ENCODE results near the gene NTMT1.

The NTMT1 gene

GRCh38 chr9:129596541-129597331 lies 29.2 kb upstream of the NTMT1 start:
- peak; percentile 67 for DNase-seq (ENCODE audit: low read depth)
- peak overlapping the region; percentile 46 for H3K4me3 ChIP-seq (ENCODE audit: low read depth, low read length)

GRCh38 chr9:129597355-129598088 lies 28.4 kb upstream of the NTMT1 start:
- no peak for DNase-seq (ENCODE audit: low read depth)
- H3K4me3 ChIP-seq (ENCODE audit: low read depth, low read length): peak overlapping the region; percentile 46

DNA sequence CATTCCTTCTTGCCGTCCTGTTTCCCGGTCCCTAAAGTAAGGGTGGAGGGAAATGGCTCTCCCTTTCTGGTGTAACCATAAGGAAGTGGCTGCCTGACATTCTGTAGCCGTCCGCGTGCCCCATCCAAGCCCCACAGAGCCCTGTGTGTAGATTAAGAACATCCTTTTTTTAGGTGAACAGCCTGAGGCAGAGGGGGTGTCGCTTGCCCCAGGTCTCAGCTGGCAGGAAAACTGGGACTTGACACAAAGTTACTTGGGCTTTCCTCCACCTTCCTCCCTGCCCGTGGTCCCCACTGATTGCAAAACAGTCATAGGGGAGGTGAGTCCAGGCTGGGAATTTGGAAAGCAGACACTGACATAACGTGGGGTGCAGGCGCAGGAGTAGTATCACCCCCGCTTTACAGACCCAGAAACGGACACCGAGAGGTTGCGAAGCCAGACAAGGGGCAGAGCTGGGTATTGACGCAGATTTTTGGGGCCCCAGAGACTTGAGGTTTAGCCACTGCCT lies 27.8 kb upstream of the NTMT1 start:
- peak overlapping the region; percentile 46 for H3K4me3 ChIP-seq (ENCODE audit: low read depth, low read length)
- no peak for DNase-seq (ENCODE audit: low read depth)

DNA sequence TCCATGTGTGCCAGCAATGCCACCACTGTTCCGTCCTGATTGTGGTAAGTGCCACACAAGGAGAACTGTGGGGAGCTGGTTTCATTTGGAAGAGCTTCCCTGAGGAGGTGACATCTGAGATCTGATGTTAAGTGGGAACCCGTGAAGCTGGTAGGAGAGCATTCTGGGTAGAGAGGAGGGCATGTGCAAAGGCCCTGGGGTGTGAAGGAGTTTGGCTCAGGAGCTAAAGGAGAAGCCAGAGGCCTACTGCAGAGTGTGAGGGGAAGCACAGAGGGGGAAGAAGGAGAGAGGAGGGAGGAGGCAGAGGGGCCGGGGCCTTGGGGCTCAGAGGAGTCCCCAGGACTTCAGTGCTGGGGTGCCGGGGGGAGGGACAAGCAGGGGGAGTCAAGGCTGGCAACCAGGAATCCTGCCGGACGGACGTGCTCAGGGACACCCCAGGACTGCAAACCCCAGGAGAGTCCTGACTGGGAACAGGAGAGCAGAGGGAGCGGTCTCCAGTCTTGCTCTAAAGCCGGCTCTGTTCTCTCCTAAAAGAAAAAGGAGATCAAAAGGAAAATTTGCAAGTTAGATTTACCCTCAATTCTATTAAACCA lies 24.8 kb upstream of the NTMT1 start:
- H3K4me3 ChIP-seq (ENCODE audit: low read depth, low read length): no peak overlapping the region
- no peak for DNase-seq (ENCODE audit: low read depth)

GRCh38 chr9:129602598-129603415 lies 23.2 kb upstream of the NTMT1 start:
- H3K4me3 ChIP-seq (ENCODE audit: low read depth, low read length): no peak overlapping the region
- no peak for DNase-seq (ENCODE audit: low read depth)

GRCh38 chr9:129604056-129604765 lies 21.8 kb upstream of the NTMT1 start:
- DNase-seq (ENCODE audit: low read depth): no peak
- no peak overlapping the region for H3K4me3 ChIP-seq (ENCODE audit: low read depth, low read length)

DNA sequence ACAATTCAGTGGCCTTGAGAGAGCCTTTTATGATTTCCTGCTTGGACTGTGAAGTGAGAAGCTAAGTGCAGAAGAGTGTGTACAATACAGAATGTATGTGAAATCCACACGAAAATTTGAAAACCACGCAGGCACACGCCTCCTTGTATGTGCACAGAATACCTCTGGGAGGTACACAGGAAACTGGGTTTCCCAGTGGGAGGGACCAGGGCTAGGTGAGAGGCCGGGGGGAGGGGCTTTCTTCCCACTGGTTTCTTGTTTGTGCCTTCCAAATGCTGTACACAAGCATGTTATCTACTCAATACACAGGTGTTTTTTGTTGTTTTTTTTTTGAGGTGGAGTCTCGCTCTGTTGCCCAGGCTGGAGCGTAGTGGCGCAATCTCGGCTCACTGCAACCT lies 21.2 kb upstream of the NTMT1 start:
- no peak overlapping the region for H3K4me3 ChIP-seq (ENCODE audit: low read depth, low read length)
- no peak for DNase-seq (ENCODE audit: low read depth)

DNA sequence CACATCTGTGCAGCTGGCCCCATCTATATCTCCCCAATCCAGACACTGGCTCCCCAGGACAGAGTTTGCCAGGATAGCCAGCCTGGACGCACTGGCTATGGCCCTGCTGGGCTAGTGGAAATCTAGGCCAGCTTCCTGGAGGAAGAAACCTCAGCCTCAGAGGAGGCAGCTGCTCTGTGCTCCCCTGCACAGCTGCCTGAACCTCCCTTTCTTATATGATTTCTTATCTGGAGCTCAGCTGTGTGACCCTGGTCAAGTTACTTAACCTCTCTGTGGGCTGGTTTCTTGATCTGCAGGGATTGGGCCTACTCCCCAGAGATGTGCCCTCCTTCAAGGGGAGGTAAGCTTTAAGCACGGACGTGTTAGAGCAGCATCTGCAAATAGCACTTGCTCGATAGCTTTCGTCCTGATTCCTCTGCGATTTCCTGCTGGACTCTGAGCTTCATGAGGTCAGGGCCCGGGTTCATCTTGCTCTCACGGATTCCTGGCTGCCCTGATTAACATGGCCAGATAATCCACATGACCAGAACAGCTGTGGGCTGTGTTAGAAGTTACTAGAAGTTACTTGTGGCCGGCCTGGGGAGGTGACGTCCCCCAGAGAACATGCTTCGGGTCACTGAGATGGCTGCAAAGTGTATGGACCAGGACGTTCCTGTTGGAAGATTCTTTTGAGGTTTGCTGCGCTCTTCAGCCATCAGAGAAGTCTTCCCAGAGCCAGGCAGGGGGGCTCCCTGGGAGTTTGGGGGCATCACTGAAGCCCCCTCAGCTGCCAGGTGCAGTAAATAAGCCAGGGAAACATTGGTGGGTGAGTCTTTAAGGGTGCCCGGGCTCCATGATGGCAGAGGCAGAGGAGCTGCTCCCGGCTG lies 19.6 kb upstream of the NTMT1 start:
- H3K4me3 ChIP-seq (ENCODE audit: low read depth, low read length): no peak overlapping the region
- DNase-seq (ENCODE audit: low read depth): no peak

GRCh38 chr9:129607027-129607387 lies 19.0 kb upstream of the NTMT1 start:
- no peak overlapping the region for H3K4me3 ChIP-seq (ENCODE audit: low read depth, low read length)

DNA sequence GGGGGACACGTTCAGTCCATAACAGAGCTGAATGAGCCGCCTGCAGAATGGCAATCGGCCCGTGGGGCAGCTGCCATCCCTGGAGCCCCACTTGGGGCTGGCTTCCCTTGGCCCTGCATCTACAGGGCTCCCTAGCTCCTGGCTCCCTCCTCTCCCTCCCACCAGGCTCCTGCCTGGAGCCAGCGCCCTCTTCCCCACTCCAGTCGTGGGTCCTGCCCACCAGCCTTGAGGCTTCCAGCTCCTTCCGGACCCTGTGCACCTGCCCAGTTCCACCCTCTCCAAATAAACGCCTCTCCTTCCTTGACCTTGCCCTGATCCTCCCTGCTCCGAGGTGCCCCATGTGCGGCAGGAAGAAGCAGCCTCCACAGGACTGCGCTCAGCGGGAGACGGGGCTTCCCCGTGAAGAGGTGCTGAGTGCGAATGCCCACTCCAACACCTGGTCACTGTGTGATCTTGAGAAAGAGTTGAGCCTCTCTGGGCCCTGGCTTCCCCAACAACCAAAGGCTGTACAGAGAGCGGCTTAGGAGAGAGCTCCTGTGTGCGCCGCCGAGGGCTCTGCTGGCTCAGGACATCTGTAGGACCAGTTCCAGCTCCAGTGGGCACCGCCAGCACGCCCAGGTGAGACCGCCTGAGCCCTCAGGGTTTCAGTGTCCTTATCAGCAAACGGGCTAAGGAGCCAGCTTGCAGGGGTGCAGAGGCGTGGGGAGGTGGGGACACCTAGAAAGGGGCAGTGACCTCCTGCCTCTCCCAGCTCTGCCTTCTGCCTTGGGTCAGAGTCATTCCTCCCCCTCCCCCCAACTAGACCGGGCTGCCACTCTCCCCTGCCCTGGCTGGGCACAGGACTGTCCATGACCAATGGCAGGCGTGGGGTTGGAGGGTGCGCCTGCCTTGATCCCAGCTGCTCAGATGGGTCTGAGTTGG lies 17.1 kb upstream of the NTMT1 start:
- no peak for DNase-seq (ENCODE audit: low read depth)
- no peak overlapping the region for H3K4me3 ChIP-seq (ENCODE audit: low read depth, low read length)

More at GRCh38 chr9:129607027-129607387, 19.0 kb upstream of the NTMT1 start:
- DNase-seq (ENCODE audit: low read depth): no peak

DNA sequence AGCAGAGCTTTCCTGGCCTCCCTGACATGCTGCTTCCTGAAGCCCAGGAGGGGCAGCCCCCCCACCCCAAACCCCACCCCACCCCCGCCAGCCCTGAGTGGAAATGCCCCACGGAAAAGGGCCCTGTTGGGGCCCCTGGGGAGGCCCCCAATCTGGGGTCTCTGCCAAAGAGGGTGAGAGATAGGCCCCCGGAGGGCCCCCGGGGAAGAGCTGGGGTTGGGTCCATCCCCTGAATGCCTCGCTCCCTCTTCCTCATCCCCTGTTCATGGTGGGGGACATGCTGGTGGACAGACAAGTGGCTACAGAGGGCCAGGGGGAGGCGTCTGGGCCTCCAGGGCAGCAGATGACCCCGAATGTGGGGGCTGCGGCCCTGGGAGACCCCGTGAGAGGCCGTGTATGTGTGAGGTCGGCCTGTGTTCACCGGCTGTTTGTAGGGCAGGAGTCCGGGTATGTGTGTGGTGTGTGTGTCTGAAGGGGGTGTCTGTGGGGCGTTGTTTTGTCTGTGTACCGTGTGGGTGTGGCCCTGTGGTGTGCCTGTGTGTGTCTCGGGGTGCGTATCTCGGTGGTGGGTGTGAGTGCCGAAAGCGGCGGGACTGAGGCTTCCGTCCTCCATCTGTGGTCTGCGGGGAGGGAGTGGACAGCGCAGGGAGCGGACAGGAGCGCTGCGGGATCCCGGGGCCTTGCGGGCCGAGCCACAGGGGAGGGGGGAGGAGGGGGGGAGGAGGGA lies 16.3 kb upstream of the NTMT1 start:
- no peak overlapping the region for H3K4me3 ChIP-seq (ENCODE audit: low read depth, low read length)
- DNase-seq (ENCODE audit: low read depth): no peak

DNA sequence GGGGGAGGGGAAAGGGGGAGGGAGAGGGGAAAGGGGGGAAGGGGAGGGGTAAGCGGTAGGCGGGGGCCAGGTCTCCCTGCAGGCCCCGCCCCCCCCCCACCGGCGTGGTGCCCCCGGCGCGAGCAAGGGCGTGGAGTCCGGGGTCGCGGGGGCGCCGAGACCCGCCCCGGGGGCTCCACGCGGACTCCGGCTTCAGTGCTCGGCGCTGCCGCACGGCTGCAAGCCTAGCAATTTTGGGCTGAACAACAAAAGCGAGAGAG lies 15.8 kb upstream of the NTMT1 start:
- no peak for DNase-seq (ENCODE audit: low read depth)
- H3K4me3 ChIP-seq (ENCODE audit: low read depth, low read length): peak overlapping the region; percentile 53

DNA sequence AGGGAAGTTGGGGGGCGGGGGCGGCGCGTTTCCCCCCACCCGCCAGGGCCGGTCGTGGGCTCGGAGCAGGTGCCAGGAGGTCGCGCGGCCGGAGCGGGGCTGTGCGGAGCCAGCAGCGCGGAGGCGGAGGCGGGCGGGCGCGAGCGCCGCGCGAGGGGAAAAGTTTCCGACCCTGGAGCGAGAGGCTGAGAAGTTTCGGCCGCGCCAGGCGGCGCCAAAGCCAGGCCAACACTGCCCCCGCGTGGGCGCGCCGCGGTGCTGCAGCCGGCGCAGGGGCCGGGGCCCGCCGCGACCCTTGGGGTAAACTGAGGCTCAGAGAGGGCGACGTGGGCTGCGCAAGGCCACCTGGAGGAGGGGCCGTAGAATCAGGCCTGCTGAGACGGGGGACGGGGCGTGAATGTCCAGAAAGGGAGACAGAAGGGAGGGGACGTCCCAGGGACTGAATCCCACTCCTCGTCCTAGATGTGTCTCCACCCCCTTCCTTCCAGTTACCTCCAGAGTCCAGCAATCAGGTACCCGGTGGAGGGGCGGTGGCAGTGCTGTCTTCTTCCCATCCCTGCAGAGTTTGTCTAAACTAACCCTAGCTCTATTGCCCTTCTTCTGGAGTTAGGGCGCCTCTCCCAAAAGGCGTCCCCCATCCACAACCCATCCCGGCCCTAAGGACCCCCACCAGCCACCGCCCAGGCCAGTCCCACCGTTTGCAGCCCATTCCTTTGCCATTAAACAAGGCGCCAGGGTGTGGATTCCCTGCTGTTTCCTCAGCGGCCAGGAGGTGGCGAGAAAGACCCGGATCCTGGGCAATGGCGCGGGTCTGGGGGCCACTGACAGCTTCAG lies 15.3 kb upstream of the NTMT1 start:
- no peak for DNase-seq (ENCODE audit: low read depth)
- H3K4me3 ChIP-seq (ENCODE audit: low read depth, low read length): peak overlapping the region; percentile 53

DNA sequence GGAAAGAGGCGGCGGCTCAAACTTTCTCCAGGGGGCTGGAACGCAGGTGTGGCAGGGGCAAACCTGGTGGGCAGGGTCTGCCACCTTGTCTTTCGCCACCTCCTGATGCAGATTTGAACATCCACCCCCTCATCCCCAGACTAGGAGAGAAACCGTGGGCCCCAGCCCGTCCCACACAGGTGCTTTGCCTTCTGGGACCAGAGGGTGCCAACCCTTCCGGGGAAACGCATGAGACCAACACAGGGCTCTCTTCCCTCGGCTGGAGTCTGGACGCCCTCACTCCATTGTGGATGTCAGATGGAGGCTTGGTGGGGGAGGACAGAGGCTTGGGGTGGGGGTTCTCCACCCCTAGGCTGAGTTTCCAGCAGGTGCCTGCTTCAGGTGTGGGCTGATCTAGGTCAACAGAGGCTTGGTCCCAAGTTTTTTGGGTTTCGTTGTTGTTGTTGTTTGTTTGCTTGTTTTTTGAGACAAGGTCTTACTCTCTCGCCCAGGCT lies 14.6 kb upstream of the NTMT1 start:
- H3K4me3 ChIP-seq (ENCODE audit: low read depth, low read length): peak overlapping the region; percentile 51
- no peak for DNase-seq (ENCODE audit: low read depth)

DNA sequence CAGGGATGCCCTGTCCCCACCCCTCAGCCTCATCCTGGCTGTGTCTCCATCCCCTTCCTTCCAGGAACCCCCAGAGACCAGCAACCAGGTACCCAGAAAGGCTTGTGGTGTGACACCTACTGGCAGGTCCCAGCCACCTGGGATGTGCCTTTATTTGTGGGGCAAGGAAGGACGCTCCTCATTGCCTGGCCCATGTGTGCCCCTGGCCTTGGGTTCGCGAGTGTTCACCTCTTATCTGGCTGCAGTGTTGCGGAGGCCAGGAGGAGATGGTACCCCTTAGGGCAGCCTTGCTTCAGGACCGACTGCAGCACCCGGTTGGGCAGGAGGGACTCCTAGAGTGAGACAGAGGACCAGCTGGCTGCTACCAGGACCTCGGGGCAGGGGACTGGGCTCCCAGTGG lies 13.8 kb upstream of the NTMT1 start:
- no peak for DNase-seq (ENCODE audit: low read depth)
- H3K4me3 ChIP-seq (ENCODE audit: low read depth, low read length): no peak overlapping the region

Measured in skeletal muscle cell (primary cell).